Upper lobe of left lung (tissue), 4 donors: ENCODE measurements around the gene CTNNA1.

Source experiments
- CTCF ChIP-seq, 6 experiments: fragments of 450-650 bp in 4 of 6; fragments of 200-600 bp in 2 of 6; sonication (generic) in 2 of 6; IDR thresholded peaks; one replicate each; pipeline ENCODE4 v1.5.1; 2016 to 2019; ENCODE audit warnings: antibody characterized with exemption in 6 of 6
- EP300 ChIP-seq, 4 donors: sonication (generic); formaldehyde crosslinking; IDR thresholded peaks; one replicate each; pipeline ENCODE4 v1.5.1; 2017; ENCODE audit warnings: antibody characterized with exemption in 4 of 4, control low read depth in 2 of 4
- POLR2A ChIP-seq, 4 donors: fragments of 450-650 bp; IDR thresholded peaks; one replicate each; pipeline ENCODE4 v1.5.1; 2016 to 2017; ENCODE audit warnings: antibody characterized with exemption in 4 of 4, mild to moderate bottlenecking in 2 of 4
- POLR2AphosphoS5 ChIP-seq, 2 donors: sonication (generic); formaldehyde crosslinking; IDR thresholded peaks; one replicate each; pipeline ENCODE4 v1.5.1; 2017; ENCODE audit warnings: antibody characterized with exemption in 2 of 2

GRCh38 chr5:138950421-138951031 lies 197.3 kb downstream of the CTNNA1 start:
- no peak for TF ChIP-seq CTCF (IDR thresholded peaks at IDR 0.05)
- no peak for TF ChIP-seq EP300 (IDR thresholded peaks at IDR 0.05)
- TF ChIP-seq POLR2A (IDR thresholded peaks at IDR 0.05) = no peak
- no peak for TF ChIP-seq POLR2AphosphoS5 (IDR thresholded peaks at IDR 0.05)
